Neural cell (in vitro differentiated cells): ENCODE measurements around the gene FAIM. TPM values are rescaled to one million over a fixed set of nuclear protein-coding genes. Genes with fewer than 3 reads are reported as not detected.

Experiments used
- H2AFZ ChIP-seq: fragments of 200-600, 300-800 bp; sonication (generic), shearing (Covaris generic); 2 replicates; pipeline ENCODE4 v1.6.0; 2014; ENCODE audit warnings: low read depth, mild to moderate bottlenecking, antibody characterized with exemption, low read length, moderate library complexity
- H3F3A ChIP-seq: fragments of 200-600 bp; shearing (Covaris generic); 2 replicates; pipeline ENCODE4 v1.6.1; 2016; ENCODE audit warnings: mild to moderate bottlenecking, moderate library complexity, mixed read lengths, antibody characterized with exemption, low read length; ENCODE audit not compliant: insufficient read depth, poor library complexity, severe bottlenecking
- H3K27ac ChIP-seq: fragments of 200-600, 300-800 bp; sonication (generic), shearing (Covaris generic); 2 replicates; pipeline ENCODE4 v1.5.1; 2014; ENCODE audit warnings: mild to moderate bottlenecking, low read length, moderate library complexity
- H3K27me3 ChIP-seq: fragments of 300-800, 200-600 bp; sonication (generic), shearing (Covaris generic); 2 replicates; pipeline ENCODE4 v1.6.0; 2014; ENCODE audit warnings: mild to moderate bottlenecking, low read depth, low read length, moderate library complexity; ENCODE audit not compliant: insufficient read depth
- H3K36me3 ChIP-seq: fragments of 300-800, 200-600 bp; sonication (generic), shearing (Covaris generic); 2 replicates; pipeline ENCODE4 v1.5.1; 2014; ENCODE audit warnings: mild to moderate bottlenecking, antibody characterized with exemption, low read length, moderate library complexity; ENCODE audit not compliant: insufficient read depth
- H3K4me2 ChIP-seq: fragments of 300-800, 200-600 bp; sonication (generic), shearing (Covaris generic); 2 replicates; pipeline ENCODE4 v1.6.0; 2014; ENCODE audit warnings: mild to moderate bottlenecking, low read length
- H3K4me3 ChIP-seq: fragments of 300-800, 200-600 bp; sonication (generic), shearing (Covaris generic); 2 replicates; pipeline ENCODE4 v1.5.1; 2014; ENCODE audit warnings: mild to moderate bottlenecking, low read length, moderate library complexity
- H3K79me2 ChIP-seq: fragments of 200-600 bp; shearing (Covaris generic); replicated peaks from 2 replicates; pipeline ENCODE4 v1.6.0; 2014; ENCODE audit warnings: mild to moderate bottlenecking, low read length, moderate library complexity; ENCODE audit not compliant: insufficient read depth
- H3K9ac ChIP-seq: fragments of 300-800, 200-600 bp; sonication (generic), shearing (Covaris generic); 2 replicates; pipeline ENCODE4 v1.6.1; 2016; ENCODE audit warnings: mild to moderate bottlenecking, low read length, mixed read lengths
- H3K9me2 ChIP-seq: fragments of 200-600 bp; shearing (Covaris generic); 2 replicates; pipeline ENCODE4 v1.6.1; 2016; ENCODE audit warnings: mild to moderate bottlenecking, low read length, mixed read lengths; ENCODE audit not compliant: insufficient read depth
- H3K9me3 ChIP-seq: fragments of 200-600, 300-800 bp; sonication (generic), shearing (Covaris generic); 2 replicates; pipeline ENCODE4 v1.6.1; 2016; ENCODE audit warnings: mild to moderate bottlenecking, mixed run types, low read length, moderate library complexity, mixed read lengths
- H4K20me1 ChIP-seq: fragments of 200-600 bp; shearing (Covaris generic); 2 replicates; pipeline ENCODE4 v1.6.1; 2016; ENCODE audit warnings: mild to moderate bottlenecking, mixed run types; ENCODE audit not compliant: insufficient read depth
- CTCF ChIP-seq: fragments of 450-650 bp; IDR thresholded peaks from 2 replicates; pipeline ENCODE4 v1.5.1; 2014; ENCODE audit warnings: antibody characterized with exemption, mild to moderate bottlenecking, moderate library complexity; ENCODE audit not compliant: poor library complexity, severe bottlenecking
- EP300 ChIP-seq: fragments of 450-650 bp; conservative IDR thresholded peaks from 2 replicates; pipeline ENCODE4 v1.6.1; 2014; ENCODE audit warnings: antibody characterized with exemption, mild to moderate bottlenecking, moderate library complexity; ENCODE audit not compliant: poor library complexity, severe bottlenecking
- EZH2 ChIP-seq: fragments of 200-600, 300-800 bp; shearing (Covaris generic), sonication (generic); IDR thresholded peaks from 2 replicates; pipeline ENCODE4 v1.6.1; 2014; ENCODE audit warnings: antibody characterized with exemption, low read length, borderline replicate concordance, mild to moderate bottlenecking; ENCODE audit not compliant: insufficient read depth, poor library complexity, severe bottlenecking
- MXI1 ChIP-seq: fragments of 450-650 bp; conservative IDR thresholded peaks from 2 replicates; pipeline ENCODE4 v1.6.1; 2014; ENCODE audit warnings: antibody characterized with exemption, mild to moderate bottlenecking; ENCODE audit not compliant: poor library complexity, severe bottlenecking
- POLR2AphosphoS5 ChIP-seq: IDR thresholded peaks from 2 replicates; pipeline ENCODE4 v1.6.1; 2012
- RAD21 ChIP-seq: fragments of 450-650 bp; conservative IDR thresholded peaks from 2 replicates; pipeline ENCODE4 v1.6.1; 2014; ENCODE audit warnings: antibody characterized with exemption, mild to moderate bottlenecking, moderate library complexity
- REST ChIP-seq: IDR thresholded peaks from 2 replicates; pipeline ENCODE4 v1.6.1; 2012; ENCODE audit warnings: borderline replicate concordance
- SMC3 ChIP-seq: fragments of 450-650 bp; conservative IDR thresholded peaks from 2 replicates; pipeline ENCODE4 v1.6.1; 2014; ENCODE audit warnings: antibody characterized with exemption, mild to moderate bottlenecking, moderate library complexity; ENCODE audit not compliant: poor library complexity
- TAF1 ChIP-seq: IDR thresholded peaks from 2 replicates; pipeline ENCODE4 v1.6.1; 2012; ENCODE audit warnings: low read depth
- polyA plus RNA-seq: library from polyadenylated mRNA; depleted of rRNA; stranded (reverse); fragments of >200 nt; gene quantifications from 2 replicates; pipeline ENCODE4 v1.2.3, GENCODE V29; 2014

The FAIM gene
- polyA plus RNA-seq, 1 donor from 2014 or later: 3.1 TPM

GRCh38 chr3:138629526-138629925 lies 21.0 kb downstream of the FAIM start:
- no peak overlapping the region for H3K27ac ChIP-seq
- TF ChIP-seq RAD21: no peak
- TF ChIP-seq POLR2AphosphoS5: no peak
- no peak for TF ChIP-seq EP300
- no peak for TF ChIP-seq MXI1
- TF ChIP-seq TAF1: no peak

GRCh38 chr3:138638641-138639040 lies 30.1 kb downstream of the FAIM start:
- Histone ChIP-seq H3K9ac (no peak overlapping the region), H3K9me3 (no peaks in the 10 kb centered on the region), H3K4me3 (no peak overlapping the region), H4K20me1 (no peaks in the 10 kb centered on the region), H3K27ac (no peak overlapping the region), H3F3A (no peaks in the 10 kb centered on the region), H3K36me3 (no peaks in the 10 kb centered on the region), H3K4me2 (no peak overlapping the region), H3K79me2 (no peaks in the 10 kb centered on the region), H2AFZ (no peak overlapping the region), H3K9me2 (no peaks in the 10 kb centered on the region), H3K27me3 (no peaks in the 10 kb centered on the region)
- TF ChIP-seq EP300: no peak

More at GRCh38 chr3:138629526-138629925, 21.0 kb downstream of the FAIM start:
- H3K27me3 ChIP-seq: no peaks in the 10 kb centered on the region
- H3K9me2 ChIP-seq: no peaks in the 10 kb centered on the region
- no peaks in the 10 kb centered on the region for H4K20me1 ChIP-seq
- no peak overlapping the region for H3K4me3 ChIP-seq
- H3K9me3 ChIP-seq: no peaks in the 10 kb centered on the region
- H3K36me3 ChIP-seq: no peaks in the 10 kb centered on the region
- H3K9ac ChIP-seq: no peak overlapping the region
- no peak overlapping the region for H2AFZ ChIP-seq
- H3K79me2 ChIP-seq: no peaks in the 10 kb centered on the region
- H3K4me2 ChIP-seq: no peak overlapping the region
- H3F3A ChIP-seq: no peaks in the 10 kb centered on the region

- H3K79me2 ChIP-seq: no peaks in the 10 kb centered on the region
- no peak for TF ChIP-seq POLR2AphosphoS5
- TF ChIP-seq RAD21: no peak
- no peak for TF ChIP-seq MXI1
- no peak for TF ChIP-seq CTCF
- no peak for TF ChIP-seq REST
- no peak for TF ChIP-seq TAF1
- no peak for TF ChIP-seq EZH2
- TF ChIP-seq EP300: no peak
- TF ChIP-seq SMC3: no peak
- no peaks in the 10 kb centered on the region for H4K20me1 ChIP-seq
- H3F3A ChIP-seq: no peaks in the 10 kb centered on the region
- H3K9me2 ChIP-seq: no peaks in the 10 kb centered on the region
- H3K9ac ChIP-seq: no peak overlapping the region
- H2AFZ ChIP-seq: no peak overlapping the region
- no peaks in the 10 kb centered on the region for H3K9me3 ChIP-seq
- H3K27me3 ChIP-seq: no peaks in the 10 kb centered on the region
- no peak overlapping the region for H3K4me2 ChIP-seq
- H3K4me3 ChIP-seq: no peak overlapping the region
- no peaks in the 10 kb centered on the region for H3K36me3 ChIP-seq
- H3K27ac ChIP-seq: no peak overlapping the region
These were observed 32.0 kb downstream of the FAIM start for GRCh38 chr3:138640537-138640936.
